Suppressor macrophage treated with lipopolysaccharide for 4 hours (primary cell): ENCODE data around the gene BABAM2.

Experiments
- DNase-seq: peaks from one replicate; pipeline ENCODE4 v3.0.0-alpha.2; 2020

The BABAM2 gene

DNA sequence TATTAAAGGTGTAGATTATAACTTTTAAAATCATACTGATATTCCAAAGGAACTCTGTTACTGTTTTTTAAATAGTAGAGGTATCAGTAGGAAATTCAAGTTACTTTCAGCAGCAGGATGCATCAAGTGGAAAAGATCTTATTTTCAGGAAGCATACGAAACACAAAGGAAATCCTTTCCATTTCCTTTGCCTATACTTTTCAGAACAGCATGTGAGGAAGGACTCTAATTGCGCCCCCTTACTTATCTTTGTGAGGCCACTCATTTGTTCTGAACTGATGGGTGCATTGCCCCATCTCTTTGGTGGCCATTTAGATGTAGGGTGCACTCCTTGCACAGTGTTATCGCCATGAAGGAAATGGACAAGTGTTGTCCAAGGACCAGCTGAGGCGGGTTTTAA is 145.3 kb downstream of the BABAM2 start:
- DNase-seq: no peak

DNA sequence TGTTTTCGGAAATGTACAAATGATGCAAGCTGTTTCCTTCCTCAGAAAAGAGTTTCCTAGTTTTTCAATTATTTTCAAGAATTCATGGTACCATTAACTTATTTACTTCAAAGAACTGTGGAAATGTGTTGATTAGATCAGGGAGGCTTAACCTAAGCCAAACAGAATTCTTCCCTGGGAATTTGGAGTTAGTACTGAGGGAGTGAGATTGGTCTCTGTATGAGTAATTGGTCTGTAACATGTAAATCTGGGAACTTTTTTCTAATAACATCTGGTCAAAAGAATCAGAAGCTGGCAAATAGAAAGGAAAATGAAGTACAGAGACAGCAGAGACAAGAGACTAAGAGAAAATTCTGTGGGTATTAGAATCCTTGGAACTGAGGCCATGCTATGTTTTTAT is 145.8 kb downstream of the BABAM2 start:
- DNase-seq: no peak

DNA sequence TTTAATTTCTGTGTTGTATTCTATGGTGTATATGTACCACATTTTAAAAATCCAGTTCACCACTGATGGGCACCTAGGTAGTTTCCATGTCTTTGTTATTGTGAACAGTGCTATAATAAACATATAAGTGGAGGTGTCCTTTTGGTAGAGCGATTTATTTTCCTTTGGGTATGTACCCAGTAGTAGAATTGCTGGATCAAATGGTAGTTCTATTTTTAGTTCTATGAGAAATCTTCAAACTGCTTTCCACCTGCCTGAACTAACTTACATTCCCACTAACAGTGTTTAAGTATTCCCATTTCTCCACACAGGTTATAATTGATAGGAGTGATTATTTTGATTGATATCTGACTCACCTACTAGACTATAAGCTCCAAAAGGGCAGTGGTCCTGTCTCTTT is 148.2 kb downstream of the BABAM2 start:
- no peak for DNase-seq

DNA sequence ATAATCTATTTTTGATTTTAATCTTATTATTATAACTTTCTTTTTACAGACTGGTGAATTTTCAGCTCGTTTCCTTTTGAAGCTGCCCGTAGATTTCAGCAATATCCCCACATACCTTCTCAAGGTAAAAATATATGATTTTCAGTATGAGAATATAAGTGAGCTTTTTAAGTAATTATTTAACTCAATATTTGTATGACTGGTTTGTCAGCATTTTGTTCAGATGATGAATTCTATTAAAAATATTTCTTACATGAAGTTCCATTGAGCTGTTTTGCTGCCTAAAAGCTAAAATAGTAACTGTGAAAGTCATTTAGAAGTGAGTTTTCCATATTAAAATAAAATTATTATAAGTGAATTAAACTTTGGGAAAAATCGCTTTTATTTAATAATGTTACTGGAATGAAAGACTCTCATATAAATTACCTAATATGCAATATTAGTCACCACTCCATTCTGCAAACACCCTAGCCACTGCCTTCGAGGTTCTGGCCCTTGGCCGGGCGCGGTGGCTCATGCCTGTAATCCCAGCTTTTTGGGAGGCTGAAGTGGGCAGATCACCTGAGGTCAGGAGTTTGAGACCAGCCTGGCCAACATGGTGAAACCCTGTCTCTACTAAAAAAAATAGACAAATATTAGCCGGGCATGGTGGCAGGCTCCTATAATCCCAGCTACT is 155.3 kb downstream of the BABAM2 start:
- no peak for DNase-seq

DNA sequence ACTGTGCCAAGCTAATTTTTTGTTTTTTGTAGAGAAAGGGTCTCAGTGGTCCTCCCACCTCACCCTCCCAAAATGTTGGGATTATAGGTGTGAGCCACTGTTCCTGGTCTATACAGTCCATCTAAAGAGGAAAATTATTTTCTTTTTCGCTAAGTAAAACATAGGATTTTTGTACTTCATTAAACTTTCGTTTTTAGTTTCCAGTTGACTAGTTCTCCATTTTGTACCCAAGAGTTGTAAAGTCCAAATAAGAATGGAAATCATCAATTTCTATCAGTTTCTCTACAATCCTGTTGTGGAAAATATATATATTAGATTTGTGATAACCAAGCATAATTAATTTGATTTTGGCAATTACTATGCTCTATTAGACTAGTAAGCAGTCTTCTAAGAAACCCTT is 156.4 kb downstream of the BABAM2 start:
- peak; percentile 55 for DNase-seq

DNA sequence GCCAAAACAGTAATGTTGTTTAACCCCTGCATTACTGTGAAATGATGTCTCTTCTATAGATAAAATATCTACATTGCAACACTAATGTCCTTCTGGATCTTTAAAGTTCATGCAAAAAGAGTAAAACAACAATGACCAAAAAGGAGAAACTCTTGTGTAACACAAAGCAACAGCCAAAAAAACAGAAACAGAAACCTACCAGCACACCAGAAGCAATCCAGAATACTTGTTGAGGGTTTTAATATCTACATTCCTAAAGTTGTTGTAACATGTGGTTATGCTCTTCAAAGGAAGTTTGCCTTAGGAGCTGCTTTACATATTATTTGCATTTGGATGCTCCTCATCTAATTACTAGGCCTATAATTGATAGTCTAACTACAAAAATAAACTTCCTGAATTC is 157.2 kb downstream of the BABAM2 start:
- DNase-seq: peak; percentile 80

DNA sequence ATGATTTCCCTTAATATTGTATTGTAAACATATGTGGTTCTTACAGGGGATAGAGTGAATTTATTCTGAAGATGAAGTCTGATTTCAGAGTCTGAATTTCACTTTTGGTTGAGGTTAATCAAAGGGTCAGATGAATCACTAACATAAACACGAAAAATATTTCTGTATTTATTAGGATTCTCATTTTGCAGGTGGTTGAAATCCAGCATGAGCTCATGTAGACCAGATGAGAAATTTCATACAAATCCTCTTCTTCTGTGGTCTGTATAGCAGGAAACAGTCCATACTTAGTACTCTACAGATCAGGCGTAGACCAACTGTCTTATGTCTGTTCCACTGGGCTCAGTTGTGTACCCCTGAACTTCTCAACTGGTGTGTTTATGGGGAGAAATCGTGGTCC is 157.8 kb downstream of the BABAM2 start:
- DNase-seq: no peak

DNA sequence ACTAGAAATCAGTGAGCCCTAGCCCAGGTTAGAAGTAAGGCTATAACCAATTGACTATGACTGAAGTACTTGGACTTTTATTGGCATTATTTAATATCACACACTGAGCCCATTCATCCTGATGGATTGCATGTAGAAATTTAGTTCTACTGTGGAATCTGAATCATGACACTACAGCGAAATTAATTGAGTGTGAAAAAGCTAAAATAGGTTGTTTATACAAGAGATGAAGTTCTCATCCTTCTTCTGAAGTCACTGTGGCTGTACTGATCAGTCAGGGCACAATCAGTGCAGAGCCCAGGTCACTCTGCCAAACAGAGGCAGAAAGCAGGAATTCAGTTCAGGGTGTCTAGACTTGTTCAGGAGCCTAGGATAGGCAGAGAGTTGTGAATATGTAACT is 158.9 kb downstream of the BABAM2 start:
- no peak for DNase-seq

DNA sequence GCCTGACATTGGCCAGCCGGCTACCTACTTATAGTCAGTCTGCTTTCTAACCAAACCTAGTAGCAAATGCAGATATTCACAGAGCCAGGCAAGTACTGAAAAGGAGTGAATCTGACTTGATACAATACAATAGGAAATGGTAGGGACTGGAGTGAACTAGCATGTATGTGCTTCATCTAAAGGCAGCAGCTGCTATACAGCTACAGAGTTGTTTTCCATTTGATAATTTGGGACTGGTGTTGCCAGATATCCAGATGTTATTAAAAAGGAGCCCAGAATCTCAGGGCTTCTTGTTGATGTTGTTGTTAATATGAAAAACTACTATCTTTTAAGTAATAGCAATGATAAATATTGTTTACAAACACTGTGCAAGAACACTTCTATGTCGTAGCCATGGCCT is 159.4 kb downstream of the BABAM2 start:
- no peak for DNase-seq

DNA sequence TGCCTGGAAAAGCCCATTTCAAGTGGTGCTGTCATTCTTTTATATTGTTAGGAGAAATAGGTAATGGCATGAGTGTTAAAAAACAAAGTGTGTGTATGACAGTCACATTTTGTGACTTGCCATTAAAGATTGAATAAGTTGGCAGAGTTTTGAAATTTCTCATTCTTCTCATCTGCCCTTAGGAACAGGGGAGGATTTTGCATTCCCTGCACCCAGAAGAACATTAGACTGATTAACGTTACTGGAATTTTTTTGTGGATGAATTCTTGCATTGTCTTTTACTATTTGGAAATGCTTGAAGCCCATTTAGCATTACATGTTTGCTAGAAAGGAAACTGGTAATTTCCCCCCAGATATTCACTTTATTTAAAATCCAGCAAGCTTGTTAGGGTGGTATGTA is 162.2 kb downstream of the BABAM2 start:
- DNase-seq: no peak

DNA sequence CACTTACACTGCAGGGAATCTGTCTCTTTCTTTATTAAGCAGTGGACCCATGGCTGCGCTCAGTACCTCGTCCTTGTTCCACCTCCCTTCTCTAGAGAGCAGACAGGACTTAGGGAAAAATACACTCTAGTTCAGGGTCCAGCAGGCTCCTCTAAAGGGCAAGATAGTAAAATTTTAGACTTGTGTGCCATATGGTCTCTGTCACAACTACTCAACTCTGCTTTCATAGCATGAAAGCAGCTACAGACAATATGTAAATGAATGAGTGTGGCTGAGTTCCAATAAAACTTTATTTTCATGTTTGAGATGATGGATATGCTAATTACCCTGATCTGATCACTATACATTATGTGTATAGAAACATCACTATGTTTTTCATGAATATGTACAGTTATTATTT is 163.1 kb downstream of the BABAM2 start:
- DNase-seq: no peak

DNA sequence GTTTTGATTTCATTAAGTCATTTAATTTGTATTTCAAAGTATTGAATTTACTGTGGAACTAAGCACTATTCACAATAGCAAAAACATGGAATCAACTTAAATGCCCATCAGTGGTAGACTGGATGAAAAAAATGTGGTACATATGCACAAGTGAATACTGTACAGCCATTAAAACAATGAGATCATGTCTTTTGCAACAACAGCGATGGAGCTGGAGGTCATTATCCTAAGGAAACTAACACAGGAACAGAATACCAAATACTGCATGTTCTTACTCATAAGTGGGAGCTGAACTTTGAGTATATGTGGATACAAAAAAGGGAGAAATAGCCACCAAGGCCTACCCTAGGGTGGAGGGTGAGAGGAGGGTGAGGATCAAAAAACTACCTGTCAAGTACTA is 164.4 kb downstream of the BABAM2 start:
- no peak for DNase-seq

DNA sequence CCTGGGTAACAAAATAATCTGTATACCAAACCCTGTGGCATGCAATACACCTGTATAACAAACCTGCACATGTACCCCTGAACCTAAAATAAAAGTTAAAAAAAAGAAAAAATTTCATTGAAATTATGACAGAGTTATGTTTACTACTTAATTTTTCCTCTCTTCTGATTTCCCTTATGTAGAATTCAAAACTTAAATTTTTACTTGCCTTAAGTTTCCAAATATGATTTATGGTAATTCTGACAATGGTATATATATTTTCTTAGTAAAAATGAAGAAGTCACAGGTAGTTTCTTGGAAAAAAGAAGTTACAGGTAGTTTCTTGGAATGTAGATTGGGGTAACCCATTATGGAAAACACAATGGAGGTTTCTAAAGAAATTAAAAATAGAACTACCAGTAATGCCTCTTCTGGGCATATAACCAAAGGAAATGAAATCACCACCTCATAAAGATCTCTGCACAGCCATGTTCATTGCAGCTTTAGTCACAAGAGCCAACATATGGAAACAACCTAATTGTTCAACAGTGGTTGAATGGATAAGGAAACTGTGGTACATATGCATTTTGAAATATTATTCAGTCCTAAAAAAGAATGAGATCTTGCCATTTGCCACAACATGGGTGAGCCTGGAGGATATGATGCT is 164.9 kb downstream of the BABAM2 start:
- peak; percentile 9 for DNase-seq

DNA sequence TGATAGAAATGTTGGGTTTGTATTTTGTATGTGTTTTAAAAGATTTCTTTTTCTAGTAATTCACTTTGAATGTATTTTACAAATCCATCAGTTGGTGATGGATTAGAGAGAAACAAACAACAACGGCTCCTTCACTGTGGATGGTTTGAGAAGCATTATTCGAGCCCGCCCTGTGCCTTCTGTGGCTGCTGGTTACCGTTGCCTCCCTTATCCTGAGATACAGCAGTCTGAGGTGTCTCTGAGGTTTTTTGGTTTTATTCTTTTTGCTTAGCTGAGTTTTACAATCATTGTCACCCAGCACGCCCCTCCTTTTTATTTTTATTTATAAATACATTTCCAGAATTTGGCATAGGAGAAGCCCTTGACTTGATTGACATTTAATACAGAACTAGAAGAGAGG is 168.3 kb downstream of the BABAM2 start:
- DNase-seq: no peak

DNA sequence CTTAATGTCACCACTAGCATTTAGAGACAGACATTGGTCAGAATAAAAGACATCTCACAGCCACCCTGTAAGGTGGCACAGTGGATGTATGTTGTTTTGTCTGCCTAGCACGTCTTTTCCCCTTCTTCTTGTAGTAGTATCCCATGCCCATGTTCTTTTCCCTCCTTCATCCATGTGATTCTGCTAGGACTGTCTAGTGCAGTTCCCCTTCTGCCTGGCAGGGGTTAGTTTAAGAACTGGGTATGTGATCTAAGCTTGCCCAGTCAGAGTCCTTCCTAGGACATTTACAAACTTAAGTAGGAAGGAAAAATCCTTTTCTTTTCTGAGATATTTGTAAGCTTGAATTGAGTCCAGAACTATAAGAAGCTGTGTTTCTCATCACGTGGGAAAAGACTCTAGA is 172.3 kb downstream of the BABAM2 start:
- no peak for DNase-seq

DNA sequence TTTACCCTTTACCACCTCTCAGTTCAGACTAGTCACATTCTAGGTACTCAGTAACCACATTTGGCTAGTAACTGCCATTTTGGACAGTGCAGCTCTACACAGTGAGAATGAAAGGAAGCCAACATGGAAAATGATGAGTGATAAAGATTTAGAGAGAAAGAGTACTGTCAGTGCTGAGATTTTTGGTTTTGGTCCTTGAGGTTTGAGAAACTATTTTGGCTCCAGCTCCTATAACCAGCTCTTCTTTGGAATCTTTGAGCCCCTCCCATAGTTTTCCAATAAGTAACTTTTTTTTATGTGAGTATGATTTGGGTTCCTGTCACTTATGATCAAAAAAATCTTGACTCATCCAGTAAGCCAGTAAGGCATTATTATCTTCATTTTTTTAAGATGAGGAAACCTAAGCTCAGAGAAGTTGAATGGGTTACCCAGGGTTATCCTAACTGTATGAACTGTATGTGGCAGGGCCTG is 173.0 kb downstream of the BABAM2 start:
- no peak for DNase-seq

DNA sequence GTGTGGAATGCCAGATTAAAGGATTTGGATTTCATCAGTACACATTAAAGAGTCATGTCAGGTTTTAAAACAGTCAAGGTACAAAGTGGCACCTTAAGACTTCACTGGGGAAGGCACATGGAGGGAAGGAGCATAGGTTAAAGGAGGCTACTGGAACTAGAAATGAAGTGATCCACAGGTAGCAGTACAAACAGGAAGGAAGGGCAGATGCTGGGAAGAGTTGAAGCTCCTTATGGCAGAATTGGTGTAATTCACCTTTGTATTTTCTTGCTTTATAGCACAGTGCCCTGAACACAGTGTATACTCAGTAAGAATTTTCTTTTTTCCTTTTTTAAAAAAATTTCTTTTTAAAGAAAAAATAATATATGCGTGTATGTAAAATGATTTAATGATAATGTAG is 177.1 kb downstream of the BABAM2 start:
- DNase-seq: no peak

DNA sequence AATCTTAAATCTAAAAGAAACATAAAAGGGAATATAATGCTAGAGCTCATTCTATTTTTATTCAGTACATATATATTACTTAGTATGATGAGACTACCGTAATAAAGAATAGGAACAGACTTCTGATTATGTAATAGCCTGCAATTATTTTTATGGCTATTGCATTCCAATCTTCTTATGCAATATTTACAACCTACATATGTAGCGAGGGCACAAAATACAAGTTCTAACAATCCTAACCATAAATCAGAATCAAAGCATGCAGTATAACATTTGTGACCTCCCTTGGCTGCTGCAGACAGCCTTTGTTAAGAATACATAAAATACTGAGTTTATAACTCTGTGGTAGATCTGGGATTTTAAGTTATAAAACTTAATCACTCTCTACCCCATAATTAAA is 177.6 kb downstream of the BABAM2 start:
- no peak for DNase-seq

DNA sequence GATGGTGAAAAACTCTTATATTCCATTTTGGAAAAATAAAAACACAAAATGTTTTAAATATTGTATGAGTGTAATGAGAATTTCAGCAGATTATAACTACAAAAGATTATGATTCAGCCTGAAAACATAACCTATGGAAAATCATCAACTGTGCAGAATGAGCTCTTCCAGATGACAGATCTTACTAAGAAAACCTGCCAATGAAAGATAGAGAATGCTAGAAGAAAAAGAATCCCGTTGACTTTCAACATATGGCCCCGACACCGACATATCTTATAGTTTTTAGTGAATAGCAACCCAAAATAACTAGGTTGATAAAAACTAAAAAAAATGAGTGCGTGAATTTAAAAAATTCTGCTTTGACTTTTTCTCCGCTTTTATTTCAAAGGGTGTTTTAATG is 178.0 kb downstream of the BABAM2 start:
- DNase-seq: no peak

DNA sequence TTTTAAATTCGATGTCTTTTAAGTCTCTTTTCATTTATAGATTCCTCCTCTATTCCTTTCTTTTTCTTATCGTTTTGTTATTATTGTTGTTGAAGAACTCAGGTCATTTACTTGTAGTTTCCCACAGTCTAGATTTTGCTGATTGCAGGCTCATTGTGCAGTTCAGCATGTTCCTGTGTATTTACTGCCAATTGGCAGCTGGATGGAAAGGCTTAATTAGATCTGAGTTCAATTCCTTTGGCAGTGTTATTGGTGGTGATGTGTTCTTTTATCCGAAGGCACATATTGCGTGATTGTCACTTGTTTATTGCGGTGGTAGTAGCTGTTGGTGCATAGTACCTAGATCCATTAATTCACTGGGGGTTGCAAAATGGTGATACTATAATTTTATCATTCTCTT is 180.7 kb downstream of the BABAM2 start:
- DNase-seq: no peak

DNA sequence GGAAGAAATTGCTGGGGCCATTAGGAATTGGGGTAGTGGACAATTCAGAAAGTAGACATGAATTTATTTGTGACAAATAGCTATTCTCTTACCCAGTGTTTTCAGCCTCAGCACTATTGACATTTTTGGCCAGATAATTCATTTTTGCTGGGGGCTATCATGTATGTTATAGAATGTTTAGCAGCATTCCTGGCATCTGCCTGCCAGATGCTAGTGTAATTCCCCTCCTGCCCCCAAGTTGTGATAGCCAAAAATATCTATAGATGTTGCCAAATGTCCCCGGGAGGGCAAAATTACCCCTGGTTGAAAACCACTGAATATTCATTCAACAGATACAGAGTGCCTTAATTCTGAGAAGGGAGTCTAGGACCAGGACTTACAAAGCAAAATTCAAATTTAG is 183.6 kb downstream of the BABAM2 start:
- DNase-seq: no peak

DNA sequence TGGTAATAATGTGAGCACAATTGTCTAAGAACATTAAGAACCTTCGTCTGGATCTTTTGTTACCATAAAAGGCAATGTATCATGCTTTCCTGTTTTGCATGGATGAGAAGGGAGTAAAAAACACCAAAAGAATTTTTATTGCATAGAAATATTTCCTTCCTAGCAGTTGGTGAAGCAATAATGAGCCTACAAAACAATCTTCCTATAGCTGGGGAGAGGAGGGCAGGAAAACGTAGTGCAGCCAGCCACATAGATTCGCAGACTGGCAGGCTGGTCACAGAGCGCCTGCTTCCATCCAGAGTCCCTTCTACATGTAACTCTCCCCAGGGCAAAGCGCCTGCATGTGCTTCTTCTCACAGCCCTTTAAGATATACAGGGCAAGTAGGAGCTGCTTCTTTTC is 190.4 kb downstream of the BABAM2 start:
- no peak for DNase-seq

DNA sequence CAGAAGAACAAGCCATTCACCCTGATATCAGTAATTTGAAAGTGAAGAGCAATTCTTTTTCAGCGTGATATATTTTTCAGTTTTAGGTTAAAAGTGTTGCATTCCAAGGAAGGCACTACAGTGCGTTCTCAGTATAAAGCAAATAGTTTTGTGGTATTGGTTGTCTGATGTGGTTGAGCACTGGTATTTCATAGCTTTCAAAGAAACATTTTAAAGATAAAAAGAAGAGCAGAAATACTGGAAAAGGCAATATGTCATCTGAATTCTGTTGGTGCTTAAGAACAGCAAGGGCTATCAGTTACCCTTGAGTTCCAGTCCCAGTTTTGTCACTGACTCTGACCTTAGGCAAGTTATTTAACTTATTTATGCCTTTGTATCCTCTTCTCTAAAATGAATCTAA is 191.6 kb downstream of the BABAM2 start:
- no peak for DNase-seq

DNA sequence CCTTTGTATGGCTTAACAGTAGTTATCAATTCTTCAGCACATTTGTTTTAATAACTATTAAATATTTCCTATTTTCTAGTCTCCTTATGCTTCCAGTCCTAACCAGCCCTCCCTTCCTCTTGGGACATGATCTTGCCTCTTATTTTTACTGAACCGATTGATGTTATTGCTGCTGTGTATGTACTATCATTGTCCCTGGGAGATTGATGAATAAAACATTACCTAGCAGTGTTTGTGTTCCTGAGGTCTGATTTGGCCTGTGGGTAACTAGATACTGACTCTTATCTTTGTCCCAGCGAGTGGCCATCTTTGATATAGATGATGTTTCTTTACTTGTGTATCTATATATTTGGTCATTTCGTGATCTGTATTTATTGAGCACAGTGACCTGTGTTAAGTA is 192.9 kb downstream of the BABAM2 start:
- DNase-seq: no peak

DNA sequence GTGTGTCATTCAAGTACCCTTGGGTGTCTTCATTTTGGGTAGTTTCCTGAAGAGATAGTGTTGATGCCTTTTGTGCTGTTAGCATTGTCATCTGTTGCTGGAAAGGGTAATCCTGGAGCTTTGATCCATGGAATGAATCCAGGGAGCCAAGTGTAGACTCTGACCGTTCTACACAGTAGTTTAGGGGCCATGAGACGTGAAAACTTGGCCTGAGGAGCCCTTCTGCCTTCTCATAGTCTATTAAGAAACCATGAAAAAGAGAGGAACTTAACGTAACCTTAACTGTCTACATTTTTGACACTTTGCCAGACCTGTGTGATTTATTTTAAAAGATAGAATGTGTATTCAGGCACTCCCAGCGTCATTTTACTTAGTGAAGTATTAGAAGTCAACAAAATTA is 194.0 kb downstream of the BABAM2 start:
- peak; percentile 31 for DNase-seq
